CD14-positive monocyte (primary cell): ENCODE data around the gene UBAP1L. TPM values are rescaled to one million over a fixed set of nuclear protein-coding genes. Genes with fewer than 3 reads are reported as not detected.

Source experiments
- DNase-seq, 3 donors: peaks; one replicate each; pipeline ENCODE4 v3.0.0-alpha.2; 2011 to 2022
- H2AFZ ChIP-seq: 2 replicates; pipeline ENCODE4 v1.6.0; 2012; ENCODE audit warnings: mild to moderate bottlenecking, low read depth, low read length, inconsistent platforms; ENCODE audit not compliant: insufficient read depth, poor library complexity, severe bottlenecking
- H3K27ac ChIP-seq, 2 donors: 1 replicate in 1 of 2; 2 replicates in 1 of 2; pipeline ENCODE4 v1.5.1; 2012 to 2013; ENCODE audit warnings: low read length in 2 of 2, control low read depth in 1 of 2, inconsistent platforms in 1 of 2, low read depth in 1 of 2, mild to moderate bottlenecking in 1 of 2
- H3K27me3 ChIP-seq, 2 donors: one replicate each; pipeline versions ENCODE4 v1.6.0 to v1.6.1; 2011 to 2013; ENCODE audit warnings: low read length in 2 of 2; ENCODE audit not compliant: control insufficient read depth in 2 of 2, insufficient read depth in 2 of 2
- H3K36me3 ChIP-seq, 2 donors: replicated peaks in 1 of 2; 1 replicate in 1 of 2; 2 replicates in 1 of 2; pipeline versions ENCODE4 v1.5.1 to v1.6.1; 2012 to 2013; ENCODE audit warnings: low read length in 2 of 2, control low read depth in 1 of 2, inconsistent platforms in 1 of 2, mild to moderate bottlenecking in 1 of 2; ENCODE audit not compliant: insufficient read depth in 2 of 2, control insufficient read depth in 1 of 2
- H3K4me1 ChIP-seq, 2 donors: 1 replicate in 1 of 2; 2 replicates in 1 of 2; pipeline versions ENCODE4 v1.5.1 to v1.6.1; 2012 to 2013; ENCODE audit warnings: low read length in 2 of 2, control low read depth in 1 of 2, inconsistent platforms in 1 of 2, mild to moderate bottlenecking in 1 of 2, moderate library complexity in 1 of 2; ENCODE audit not compliant: insufficient read depth in 2 of 2, control insufficient read depth in 1 of 2
- H3K4me2 ChIP-seq: replicated peaks from 2 replicates; pipeline ENCODE3; 2012; ENCODE audit warnings: low read length, moderate library complexity, mild to moderate bottlenecking; ENCODE audit not compliant: poor library complexity, severe bottlenecking; ENCODE audit errors: extremely low read depth
- H3K4me3 ChIP-seq, 3 experiments: fragments of 200-600 bp in 1 of 3; sonication (generic) in 1 of 3; replicated peaks in 1 of 3; 1 replicate in 2 of 3; 2 replicates in 1 of 3; pipeline ENCODE4 v1.5.1; 2011 to 2013; ENCODE audit warnings: low read length in 3 of 3, mild to moderate bottlenecking in 3 of 3, control low read depth in 2 of 3, low read depth in 2 of 3, inconsistent platforms in 1 of 3, moderate library complexity in 1 of 3
- H3K79me2 ChIP-seq: 2 replicates; pipeline ENCODE4 v1.6.0; 2012; ENCODE audit warnings: mild to moderate bottlenecking, control low read depth, inconsistent platforms, low read length, moderate library complexity; ENCODE audit not compliant: insufficient read depth
- H3K9ac ChIP-seq: 2 replicates; pipeline ENCODE4 v1.6.0; 2017; ENCODE audit warnings: low read length, mild to moderate bottlenecking; ENCODE audit not compliant: insufficient read depth, poor library complexity, severe bottlenecking
- H3K9me3 ChIP-seq, 2 donors: replicated peaks in 1 of 2; 1 replicate in 1 of 2; 2 replicates in 1 of 2; pipeline versions ENCODE4 v1.5.1 to v1.6.1; 2012 to 2013; ENCODE audit warnings: low read length in 2 of 2, control low read depth in 1 of 2; ENCODE audit not compliant: control insufficient read depth in 1 of 2, insufficient read depth in 1 of 2
- H4K20me1 ChIP-seq: 2 replicates; pipeline ENCODE4 v1.6.0; 2012; ENCODE audit warnings: mild to moderate bottlenecking, low read length, control low read depth, moderate library complexity; ENCODE audit not compliant: insufficient read depth
- H3K27ac Mint-ChIP-seq, 7 donors: one replicate each; pipeline ENCODE4 v1.8.0; 2020; ENCODE audit warnings: mild to moderate bottlenecking in 7 of 7, mixed read lengths in 7 of 7, moderate library complexity in 6 of 7, inconsistent platforms in 2 of 7
- H3K27me3 Mint-ChIP-seq, 3 donors: one replicate each; pipeline ENCODE4 v1.8.0; 2021 to 2022; ENCODE audit warnings: low read depth in 3 of 3, mild to moderate bottlenecking in 3 of 3, mixed read lengths in 3 of 3, moderate library complexity in 3 of 3, inconsistent platforms in 1 of 3
- H3K36me3 Mint-ChIP-seq, 2 donors: one replicate each; pipeline ENCODE4 v1.8.0; 2020; ENCODE audit warnings: mixed read lengths in 2 of 2, inconsistent platforms in 1 of 2, mild to moderate bottlenecking in 1 of 2
- H3K4me1 Mint-ChIP-seq: one replicate; pipeline ENCODE4 v1.8.0; 2020; ENCODE audit warnings: mild to moderate bottlenecking, mixed read lengths
- H3K4me3 Mint-ChIP-seq, 2 donors: one replicate each; pipeline ENCODE4 v1.8.0; 2020; ENCODE audit warnings: mild to moderate bottlenecking in 2 of 2, mixed read lengths in 2 of 2, moderate library complexity in 1 of 2
- H3K9me3 Mint-ChIP-seq, 7 donors: one replicate each; pipeline ENCODE4 v1.8.0; 2020 to 2022; ENCODE audit warnings: mixed read lengths in 7 of 7, mild to moderate bottlenecking in 6 of 7, moderate library complexity in 6 of 7, inconsistent platforms in 2 of 7
- CTCF ChIP-seq: fragments of 200-600 bp; IDR thresholded peaks from one replicate; pipeline ENCODE4 v1.8.0; 2022; ENCODE audit warnings: antibody characterized with exemption, mild to moderate bottlenecking
- WGBS: methylation state at CpG from one replicate; pipeline ENCODE4 v1.1.5; 2013; ENCODE audit warnings: missing lambda C conversion rate; ENCODE audit not compliant: insufficient coverage; 5-methylcytosine and 5-hydroxymethylcytosine counted together
- intact Hi-C, 2 donors: fragments of 100-400 bp; cut with micrococcal nuclease; formaldehyde crosslinking; loops; one replicate each; pipeline versions ENCODE4 v1.15.0 to v1.15.1; 2023
- polyA plus RNA-seq, 3 donors: library from polyadenylated mRNA; depleted of rRNA in 1 of 3; unstranded in 2 of 3; stranded (reverse) in 1 of 3; fragments of 300-500 nt in 2 of 3; fragments of >200 nt in 1 of 3; fragmentation: Illumina TruSeq in 2 of 3; gene quantifications; 1 replicate in 2 of 3; 2 replicates in 1 of 3; pipeline ENCODE4 v1.2.3, GENCODE V29; 2012 to 2021

The UBAP1L gene
- polyA plus RNA-seq, 3 donors, result 4.8 TPM; not detected in 2

- no peak for DNase-seq
- 100% methylated on average over 4 of the region's 6 CpGs for WGBS
- Histone ChIP-seq H3K9me3 (no peaks in the 10 kb centered on the region), H3K4me2 (no peak overlapping the region), H3K9ac (no peak overlapping the region), H2AFZ (no peak overlapping the region), H3K79me2 (no peaks in the 10 kb centered on the region), H4K20me1 (no peaks in the 10 kb centered on the region), H3K27ac (no peak overlapping the region), H3K4me1 (peaks cover 11% of the 10 kb centered on the region in 2 donors), H3K27me3 (no peaks in the 10 kb centered on the region), H3K36me3 (peaks cover 25 to 46% of the 10 kb centered on the region in 2 donors), H3K4me3 (no peak overlapping the region)
- Mint-ChIP-seq H3K4me3 (no peak overlapping the region), H3K36me3 (peaks cover 39 to 46% of the 10 kb centered on the region in 2 donors), H3K9me3 (no peaks in the 10 kb centered on the region), H3K27ac (peak overlapping the region in 1 of 7 donors; percentile 22), H3K27me3 (peaks cover 0 to 2% (median 2%) of the 10 kb centered on the region in 3 donors), H3K4me1 (peaks cover 11% of the 10 kb centered on the region)
- no peak for TF ChIP-seq CTCF
- intact Hi-C loops, result no loop called here
These were observed 18.3 kb downstream of the UBAP1L start for GRCh38 chr15:65096481-65097385.

GRCh38 chr15:65095747-65096104 is 19.3 kb downstream of the UBAP1L start:
- Mint-ChIP-seq H3K27ac (no peak overlapping the region), H3K4me1 (peaks cover under 1% of the 10 kb centered on the region), H3K4me3 (no peak overlapping the region), H3K36me3 (peaks cover 33 to 40% of the 10 kb centered on the region in 2 donors), H3K9me3 (no peaks in the 10 kb centered on the region), H3K27me3 (peaks cover 0 to 2% (median 2%) of the 10 kb centered on the region in 3 donors)
- no peak overlapping the region for H2AFZ ChIP-seq
- no peak overlapping the region for H3K4me3 ChIP-seq
- intact Hi-C loops, result no loop called here
- H4K20me1 ChIP-seq, result no peaks in the 10 kb centered on the region
- no peaks in the 10 kb centered on the region for H3K27me3 ChIP-seq
- H3K79me2 ChIP-seq, result no peaks in the 10 kb centered on the region
- H3K27ac ChIP-seq, result no peak overlapping the region
- no peak for TF ChIP-seq CTCF
- 100% methylated on average over 3 of the region's 6 CpGs for WGBS
- peaks cover 25 to 43% of the 10 kb centered on the region in 2 donors for H3K36me3 ChIP-seq
- no peak for DNase-seq
- H3K9me3 ChIP-seq, result no peaks in the 10 kb centered on the region
- no peak overlapping the region for H3K4me2 ChIP-seq
- H3K4me1 ChIP-seq, result peaks cover under 1 to 1% of the 10 kb centered on the region in 2 donors
- H3K9ac ChIP-seq, result no peak overlapping the region
